ENCODE measurements around the gene GLOD5.

The GLOD5 gene

DNA sequence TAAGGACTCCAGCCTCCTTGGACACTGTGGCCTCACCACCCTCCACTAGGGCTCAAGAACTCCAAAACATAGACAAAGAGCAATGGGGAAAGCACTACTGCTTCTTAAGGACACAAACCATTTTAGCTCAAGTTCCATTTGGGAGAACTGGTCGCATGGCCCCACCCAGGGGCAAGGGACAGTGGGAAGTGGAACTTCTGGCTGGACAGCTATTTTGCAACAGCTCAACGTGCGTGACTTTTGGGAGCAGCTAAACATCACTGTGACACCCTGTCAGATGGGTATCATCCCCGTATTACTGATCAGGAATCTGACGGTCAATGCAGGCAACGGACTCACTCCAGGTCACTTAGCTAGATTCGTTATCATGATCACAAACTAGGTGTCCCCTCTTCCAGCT lies 9.0 kb upstream of the GLOD5 start:
- no peaks in the 10 kb centered on the region for H3K4me1 ChIP-seq (ENCODE audit: control insufficient read depth in 1 of 2, insufficient read depth in 2 of 2, low read length in 2 of 2)
- no peaks in the 10 kb centered on the region for H3K9me3 ChIP-seq (ENCODE audit: control insufficient read depth in 1 of 2, low read length in 2 of 2)
- H3K27me3 ChIP-seq (ENCODE audit: control insufficient read depth in 1 of 2, insufficient read depth in 2 of 2, low read length in 2 of 2): no peaks in the 10 kb centered on the region

DNA sequence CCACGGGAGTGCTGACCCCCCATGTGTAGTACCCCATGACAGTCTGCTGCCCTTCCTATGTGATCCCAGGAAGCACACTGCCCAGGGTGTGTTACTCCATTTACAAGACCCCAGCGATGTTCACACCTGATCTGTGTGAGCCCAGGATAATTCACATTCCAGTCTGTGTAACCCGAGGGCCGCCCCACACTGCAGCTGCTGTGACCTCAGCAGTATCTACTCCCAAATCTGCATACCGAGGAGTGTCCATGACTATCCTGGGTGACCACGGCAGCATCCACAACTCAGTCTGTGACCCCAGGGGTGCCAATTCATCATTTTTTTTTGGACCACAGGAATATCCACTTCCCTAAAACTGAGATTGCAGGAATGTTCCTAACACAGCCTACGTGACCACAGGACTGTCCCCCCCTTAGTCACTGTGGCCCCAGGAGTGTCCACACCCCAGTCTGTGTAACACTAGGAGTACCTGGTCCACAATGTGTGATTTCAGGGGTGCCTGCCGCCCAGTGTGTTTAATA lies 7.8 kb upstream of the GLOD5 start:
- H3K27me3 ChIP-seq (ENCODE audit: control insufficient read depth in 1 of 2, insufficient read depth in 2 of 2, low read length in 2 of 2): no peaks in the 10 kb centered on the region
- H3K4me1 ChIP-seq (ENCODE audit: control insufficient read depth in 1 of 2, insufficient read depth in 2 of 2, low read length in 2 of 2): no peaks in the 10 kb centered on the region

More for the DNA sequence above, 9.0 kb upstream of the GLOD5 start:
- Histone ChIP-seq H3K9ac (ENCODE audit: low read depth in 1 of 2, low read length in 2 of 2) (no peak overlapping the region), H3K27ac (ENCODE audit: low read depth, low read length) (no peak overlapping the region), H3K36me3 (ENCODE audit: control insufficient read depth in 1 of 2, insufficient read depth in 2 of 2, low read length in 2 of 2) (no peaks in the 10 kb centered on the region), H3K4me3 (ENCODE audit: low read depth in 1 of 2, low read length in 2 of 2) (no peak overlapping the region)

DNA sequence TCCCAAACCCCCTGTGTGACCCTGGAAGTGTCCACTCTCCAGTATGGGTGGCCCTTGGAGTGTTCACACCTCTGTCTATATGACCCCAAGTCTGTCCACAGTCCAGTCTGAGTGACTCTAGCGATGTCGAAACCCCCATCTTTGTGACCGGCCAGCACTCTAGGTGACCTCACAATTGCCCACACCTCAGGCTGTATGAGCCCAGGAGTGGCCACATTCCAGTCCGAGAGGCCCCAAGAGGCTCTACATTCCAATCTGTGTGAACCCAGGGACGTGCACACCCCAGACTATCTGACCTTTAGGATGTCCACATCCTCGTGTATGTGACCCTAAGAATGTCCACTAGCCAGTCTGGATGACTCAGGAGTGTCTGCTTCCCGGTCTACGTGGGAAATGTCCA lies 7.3 kb upstream of the GLOD5 start:
- Histone ChIP-seq H3K9ac (ENCODE audit: low read depth in 1 of 2, low read length in 2 of 2) (no peak overlapping the region), H3K27me3 (ENCODE audit: control insufficient read depth in 1 of 2, insufficient read depth in 2 of 2, low read length in 2 of 2) (no peaks in the 10 kb centered on the region), H3K9me3 (ENCODE audit: control insufficient read depth in 1 of 2, low read length in 2 of 2) (no peaks in the 10 kb centered on the region), H3K4me1 (ENCODE audit: control insufficient read depth in 1 of 2, insufficient read depth in 2 of 2, low read length in 2 of 2) (no peaks in the 10 kb centered on the region), H3K27ac (ENCODE audit: low read depth, low read length) (no peak overlapping the region), H3K36me3 (ENCODE audit: control insufficient read depth in 1 of 2, insufficient read depth in 2 of 2, low read length in 2 of 2) (no peaks in the 10 kb centered on the region), H3K4me3 (ENCODE audit: low read depth in 1 of 2, low read length in 2 of 2) (no peak overlapping the region)

More for the DNA sequence above, 7.8 kb upstream of the GLOD5 start:
- no peaks in the 10 kb centered on the region for H3K36me3 ChIP-seq (ENCODE audit: control insufficient read depth in 1 of 2, insufficient read depth in 2 of 2, low read length in 2 of 2)
- no peak overlapping the region for H3K9ac ChIP-seq (ENCODE audit: low read depth in 1 of 2, low read length in 2 of 2)
- no peak overlapping the region for H3K27ac ChIP-seq (ENCODE audit: low read depth, low read length)
- H3K4me3 ChIP-seq (ENCODE audit: low read depth in 1 of 2, low read length in 2 of 2): no peak overlapping the region
- H3K9me3 ChIP-seq (ENCODE audit: control insufficient read depth in 1 of 2, low read length in 2 of 2): no peaks in the 10 kb centered on the region

GRCh38 chrX:48769230-48769629 lies 7.7 kb downstream of the GLOD5 start:
- no peak overlapping the region for H3K27ac ChIP-seq (ENCODE audit: low read depth, low read length)
- H3K4me1 ChIP-seq (ENCODE audit: control insufficient read depth in 1 of 2, insufficient read depth in 2 of 2, low read length in 2 of 2): no peaks in the 10 kb centered on the region
- H3K9ac ChIP-seq (ENCODE audit: low read depth in 1 of 2, low read length in 2 of 2): no peak overlapping the region
- no peaks in the 10 kb centered on the region for H3K36me3 ChIP-seq (ENCODE audit: control insufficient read depth in 1 of 2, insufficient read depth in 2 of 2, low read length in 2 of 2)
- no peak overlapping the region for H3K4me3 ChIP-seq (ENCODE audit: low read depth in 1 of 2, low read length in 2 of 2)
- H3K27me3 ChIP-seq (ENCODE audit: control insufficient read depth in 1 of 2, insufficient read depth in 2 of 2, low read length in 2 of 2): no peaks in the 10 kb centered on the region
- H3K9me3 ChIP-seq (ENCODE audit: control insufficient read depth in 1 of 2, low read length in 2 of 2): no peaks in the 10 kb centered on the region

DNA sequence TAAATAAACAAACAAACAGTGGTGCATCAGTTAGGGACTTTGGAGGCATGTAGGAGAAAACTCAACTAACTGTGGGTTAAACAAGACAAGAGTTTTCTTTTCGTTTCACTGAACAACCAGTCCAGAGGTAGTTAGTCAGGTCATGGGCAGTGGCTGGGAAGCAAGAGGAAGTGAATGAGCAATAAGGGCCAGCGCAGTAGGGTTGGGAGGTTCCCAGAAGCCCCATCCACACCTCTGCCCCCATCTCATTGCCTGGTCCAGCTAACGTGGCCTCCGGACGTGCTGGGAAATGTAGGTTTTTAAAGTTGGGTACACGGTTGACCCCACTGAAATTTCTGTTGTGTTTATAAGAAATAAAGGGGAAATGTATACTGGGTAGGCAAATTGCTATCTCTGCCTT lies 8.7 kb downstream of the GLOD5 start:
- no peak overlapping the region for H3K4me3 ChIP-seq (ENCODE audit: low read depth in 1 of 2, low read length in 2 of 2)
- H3K27me3 ChIP-seq (ENCODE audit: control insufficient read depth in 1 of 2, insufficient read depth in 2 of 2, low read length in 2 of 2): no peaks in the 10 kb centered on the region
- H3K27ac ChIP-seq (ENCODE audit: low read depth, low read length): no peak overlapping the region
- H3K4me1 ChIP-seq (ENCODE audit: control insufficient read depth in 1 of 2, insufficient read depth in 2 of 2, low read length in 2 of 2): no peaks in the 10 kb centered on the region
- no peaks in the 10 kb centered on the region for H3K9me3 ChIP-seq (ENCODE audit: control insufficient read depth in 1 of 2, low read length in 2 of 2)
- H3K36me3 ChIP-seq (ENCODE audit: control insufficient read depth in 1 of 2, insufficient read depth in 2 of 2, low read length in 2 of 2): no peaks in the 10 kb centered on the region
- H3K9ac ChIP-seq (ENCODE audit: low read depth in 1 of 2, low read length in 2 of 2): no peak overlapping the region

GRCh38 chrX:48772602-48773001 lies 11.1 kb downstream of the GLOD5 start:
- H3K27me3 ChIP-seq (ENCODE audit: control insufficient read depth in 1 of 2, insufficient read depth in 2 of 2, low read length in 2 of 2): no peaks in the 10 kb centered on the region
- no peaks in the 10 kb centered on the region for H3K36me3 ChIP-seq (ENCODE audit: control insufficient read depth in 1 of 2, insufficient read depth in 2 of 2, low read length in 2 of 2)
- no peak overlapping the region for H3K4me3 ChIP-seq (ENCODE audit: low read depth in 1 of 2, low read length in 2 of 2)
- H3K9ac ChIP-seq (ENCODE audit: low read depth in 1 of 2, low read length in 2 of 2): no peak overlapping the region
- no peaks in the 10 kb centered on the region for H3K9me3 ChIP-seq (ENCODE audit: control insufficient read depth in 1 of 2, low read length in 2 of 2)
- no peak overlapping the region for H3K27ac ChIP-seq (ENCODE audit: low read depth, low read length)
- H3K4me1 ChIP-seq (ENCODE audit: control insufficient read depth in 1 of 2, insufficient read depth in 2 of 2, low read length in 2 of 2): no peaks in the 10 kb centered on the region

DNA sequence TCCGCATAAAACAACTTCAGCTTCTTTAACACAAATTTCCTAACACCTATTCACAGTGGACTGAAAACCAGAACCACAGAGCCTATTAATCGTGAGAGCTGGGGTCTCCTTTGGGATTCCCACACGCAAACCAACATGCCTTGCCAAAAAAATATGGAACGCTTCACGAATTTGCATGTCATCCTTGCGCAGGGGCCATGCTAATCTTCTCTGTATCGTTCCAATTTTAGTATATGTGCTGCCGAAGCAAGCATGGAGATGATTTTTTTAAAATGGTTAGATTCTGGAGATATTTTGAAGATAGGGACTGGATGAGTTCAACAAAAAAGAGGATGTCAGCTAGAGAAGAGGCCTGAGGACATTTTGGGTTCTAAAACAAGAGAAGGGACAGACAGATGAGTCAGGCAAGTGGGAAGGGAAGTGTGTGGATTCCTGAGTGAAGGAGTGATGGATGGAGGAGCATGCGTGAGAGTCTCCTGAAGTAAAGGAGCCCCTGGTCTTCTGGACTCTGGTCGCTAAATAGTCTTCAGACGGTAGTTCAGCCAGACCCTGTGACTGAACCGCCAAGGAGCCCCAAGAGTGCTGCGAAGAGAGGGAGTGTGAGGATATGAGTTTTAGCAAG lies 15.4 kb downstream of the GLOD5 start:
- Histone ChIP-seq H3K4me3 (ENCODE audit: low read depth in 1 of 2, low read length in 2 of 2) (no peak overlapping the region), H3K9ac (ENCODE audit: low read depth in 1 of 2, low read length in 2 of 2) (no peak overlapping the region), H3K36me3 (ENCODE audit: control insufficient read depth in 1 of 2, insufficient read depth in 2 of 2, low read length in 2 of 2) (no peaks in the 10 kb centered on the region), H3K9me3 (ENCODE audit: control insufficient read depth in 1 of 2, low read length in 2 of 2) (no peaks in the 10 kb centered on the region), H3K27me3 (ENCODE audit: control insufficient read depth in 1 of 2, insufficient read depth in 2 of 2, low read length in 2 of 2) (no peaks in the 10 kb centered on the region), H3K4me1 (ENCODE audit: control insufficient read depth in 1 of 2, insufficient read depth in 2 of 2, low read length in 2 of 2) (no peaks in the 10 kb centered on the region), H3K27ac (ENCODE audit: low read depth, low read length) (no peak overlapping the region)

GRCh38 chrX:48779399-48779798 lies 17.9 kb downstream of the GLOD5 start:
- no peaks in the 10 kb centered on the region for H3K27me3 ChIP-seq (ENCODE audit: control insufficient read depth in 1 of 2, insufficient read depth in 2 of 2, low read length in 2 of 2)

DNA sequence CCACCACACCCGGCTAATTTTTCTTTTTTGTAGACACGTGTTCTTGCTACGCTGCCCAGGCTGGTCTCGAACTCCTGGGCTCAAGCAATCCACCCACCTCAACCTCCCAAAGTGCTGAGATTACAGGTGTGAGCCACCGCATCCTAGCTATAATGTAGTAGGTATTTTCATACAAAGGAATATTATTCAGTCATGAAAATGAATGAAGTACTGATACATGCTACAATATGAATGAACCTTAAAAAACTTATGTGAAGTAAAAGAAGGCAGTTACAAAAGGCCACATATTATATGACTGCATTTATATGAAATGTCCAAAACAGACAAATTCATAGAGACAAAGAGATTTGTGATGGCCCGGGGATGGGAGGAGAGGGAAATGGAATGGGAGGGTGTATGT lies 20.2 kb downstream of the GLOD5 start:
- Histone ChIP-seq H3K9me3 (ENCODE audit: control insufficient read depth in 1 of 2, low read length in 2 of 2) (no peaks in the 10 kb centered on the region), H3K9ac (ENCODE audit: low read depth in 1 of 2, low read length in 2 of 2) (no peak overlapping the region), H3K4me1 (ENCODE audit: control insufficient read depth in 1 of 2, insufficient read depth in 2 of 2, low read length in 2 of 2) (no peaks in the 10 kb centered on the region), H3K36me3 (ENCODE audit: control insufficient read depth in 1 of 2, insufficient read depth in 2 of 2, low read length in 2 of 2) (no peaks in the 10 kb centered on the region), H3K27ac (ENCODE audit: low read depth, low read length) (no peak overlapping the region), H3K27me3 (ENCODE audit: control insufficient read depth in 1 of 2, insufficient read depth in 2 of 2, low read length in 2 of 2) (no peaks in the 10 kb centered on the region), H3K4me3 (ENCODE audit: low read depth in 1 of 2, low read length in 2 of 2) (no peak overlapping the region)

More at GRCh38 chrX:48779399-48779798, 17.9 kb downstream of the GLOD5 start:
- Histone ChIP-seq H3K36me3 (ENCODE audit: control insufficient read depth in 1 of 2, insufficient read depth in 2 of 2, low read length in 2 of 2) (no peaks in the 10 kb centered on the region), H3K4me3 (ENCODE audit: low read depth in 1 of 2, low read length in 2 of 2) (no peak overlapping the region), H3K27ac (ENCODE audit: low read depth, low read length) (no peak overlapping the region), H3K9ac (ENCODE audit: low read depth in 1 of 2, low read length in 2 of 2) (no peak overlapping the region), H3K9me3 (ENCODE audit: control insufficient read depth in 1 of 2, low read length in 2 of 2) (no peaks in the 10 kb centered on the region), H3K4me1 (ENCODE audit: control insufficient read depth in 1 of 2, insufficient read depth in 2 of 2, low read length in 2 of 2) (no peaks in the 10 kb centered on the region)

DNA sequence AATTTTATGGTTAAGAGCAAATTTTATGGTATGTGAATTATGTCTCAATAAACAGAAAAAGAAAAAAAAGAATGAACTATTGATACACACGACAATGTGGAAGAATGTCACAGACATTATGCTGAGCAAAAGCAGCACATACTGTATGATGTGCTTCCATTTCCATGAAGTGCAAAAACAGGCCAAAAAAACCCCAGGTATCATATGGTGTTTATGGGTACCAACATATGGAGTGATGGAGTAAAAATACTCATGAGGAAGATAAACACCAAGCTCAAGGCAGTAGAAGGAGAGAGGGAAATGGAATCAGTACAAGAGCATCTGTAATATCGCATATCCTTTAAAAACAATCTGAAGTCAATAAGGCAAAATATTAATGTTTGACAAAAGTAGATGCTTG lies 20.7 kb downstream of the GLOD5 start:
- Histone ChIP-seq H3K36me3 (ENCODE audit: control insufficient read depth in 1 of 2, insufficient read depth in 2 of 2, low read length in 2 of 2) (no peaks in the 10 kb centered on the region), H3K9me3 (ENCODE audit: control insufficient read depth in 1 of 2, low read length in 2 of 2) (no peaks in the 10 kb centered on the region), H3K9ac (ENCODE audit: low read depth in 1 of 2, low read length in 2 of 2) (no peak overlapping the region), H3K4me1 (ENCODE audit: control insufficient read depth in 1 of 2, insufficient read depth in 2 of 2, low read length in 2 of 2) (no peaks in the 10 kb centered on the region), H3K4me3 (ENCODE audit: low read depth in 1 of 2, low read length in 2 of 2) (no peak overlapping the region), H3K27me3 (ENCODE audit: control insufficient read depth in 1 of 2, insufficient read depth in 2 of 2, low read length in 2 of 2) (no peaks in the 10 kb centered on the region), H3K27ac (ENCODE audit: low read depth, low read length) (no peak overlapping the region)
